Fibroblast of peridontal ligament (primary cell): ENCODE measurements around the gene LMO1.

Experiments used
- DNase-seq: peaks from one replicate; pipeline ENCODE4 v3.0.0-alpha.2; 2010; ENCODE audit errors: extremely low read depth

LMO1 gene

GRCh38 chr11:8263769-8264410 is at the start of gene LMO1:
Gene LMO1, minus strand, starts transcription at chr11:8263878. Its CDS starts 516 bp downstream, at chr11:8263362.
- DNase-seq: peak; percentile 60

DNA sequence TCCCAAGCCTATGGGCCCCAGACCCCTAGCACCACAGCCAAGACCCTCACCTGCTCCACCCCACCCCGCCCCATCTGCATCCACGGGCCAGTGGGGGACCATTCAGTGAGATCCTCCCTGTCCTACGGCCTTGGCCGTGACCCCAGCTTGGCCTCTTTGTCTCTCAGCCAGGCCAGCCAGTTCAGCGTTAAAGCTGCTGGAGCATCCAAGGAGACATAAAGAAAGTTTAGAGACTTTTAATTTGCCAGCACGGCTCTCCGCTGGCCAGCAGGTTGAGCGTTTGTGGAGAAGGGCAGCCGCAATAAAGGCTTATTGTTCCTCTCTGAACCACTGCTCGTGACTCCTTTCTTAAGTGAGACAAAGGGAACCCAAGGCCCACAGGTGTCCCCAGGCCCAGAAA is 49.3 kb upstream of the LMO1 start:
- no peak for DNase-seq

GRCh38 chr11:8311366-8311765 is 47.7 kb upstream of the LMO1 start:
- DNase-seq: no peak

DNA sequence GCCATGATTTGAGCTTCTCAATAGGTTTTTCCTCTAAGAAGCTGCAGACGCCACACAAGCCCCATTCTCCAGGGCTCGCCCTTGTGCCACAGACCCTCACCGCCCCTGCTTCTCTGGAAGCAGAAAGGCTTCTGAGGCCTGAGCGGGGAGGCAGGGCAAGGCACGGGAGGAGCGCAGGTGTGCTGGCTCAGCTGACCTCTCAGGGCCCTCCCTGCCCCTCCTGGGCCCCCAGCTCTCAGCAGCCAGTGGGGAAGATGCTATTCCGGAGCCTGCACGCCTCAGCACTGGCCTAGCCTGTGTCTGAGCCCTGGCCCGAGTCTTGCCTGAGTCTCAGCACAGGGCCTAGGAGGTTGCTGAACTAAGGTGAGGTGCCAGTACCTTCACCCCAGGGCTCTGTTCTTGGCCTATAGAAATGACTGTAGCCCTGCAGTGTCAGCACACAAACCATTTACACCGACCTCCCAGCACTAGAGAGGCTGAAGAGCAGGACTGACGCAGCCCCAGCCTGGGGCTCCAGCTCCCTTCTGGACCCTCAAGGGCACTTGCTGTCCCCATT is 47.1 kb upstream of the LMO1 start:
- DNase-seq: no peak

GRCh38 chr11:8309862-8310261 is 46.2 kb upstream of the LMO1 start:
- no peak for DNase-seq

DNA sequence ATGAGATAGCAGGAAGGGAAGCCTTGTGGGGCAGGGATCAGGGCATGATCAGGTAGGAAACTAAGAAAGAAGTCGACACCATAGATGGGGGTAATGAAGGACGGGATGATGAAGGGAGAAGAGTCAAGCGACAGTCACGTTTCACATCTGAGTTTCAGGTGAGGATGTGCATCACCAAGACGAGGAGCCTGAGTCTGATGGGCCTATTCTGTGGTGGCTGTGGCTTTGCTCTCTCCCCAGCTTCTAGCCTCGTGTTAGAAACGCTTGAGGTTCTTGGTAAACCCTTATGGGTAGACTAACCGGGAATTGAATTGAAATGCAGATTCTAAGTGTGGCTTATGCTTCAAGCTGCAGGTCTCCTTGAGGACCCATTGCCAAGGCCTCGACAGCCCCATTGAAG is 45.6 kb upstream of the LMO1 start:
- no peak for DNase-seq

DNA sequence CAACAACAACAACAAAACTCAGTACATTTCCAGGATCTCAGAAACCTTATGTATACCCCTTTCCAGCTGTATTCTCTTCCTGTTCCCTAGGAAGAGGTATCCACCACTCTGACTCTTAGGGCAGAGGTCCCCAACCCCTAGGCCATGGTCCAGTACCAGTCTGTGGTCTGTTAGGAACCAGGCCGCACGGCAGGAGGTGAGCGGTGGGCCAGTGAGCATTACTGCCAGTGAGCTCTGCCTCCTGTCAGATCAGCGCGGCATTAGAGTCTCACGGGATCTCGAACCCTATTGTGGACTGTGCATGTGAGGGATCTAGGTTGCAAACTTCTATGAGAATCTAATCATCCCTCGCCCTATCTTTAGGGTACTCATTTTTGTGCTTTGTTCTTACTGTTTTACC is 43.9 kb upstream of the LMO1 start:
- DNase-seq: no peak

GRCh38 chr11:8301622-8302021 is 37.9 kb upstream of the LMO1 start:
- no peak for DNase-seq

GRCh38 chr11:8298801-8299786 is 35.4 kb upstream of the LMO1 start:
- DNase-seq: no peak

GRCh38 chr11:8297781-8298440 is 34.2 kb upstream of the LMO1 start:
- no peak for DNase-seq

- no peak for DNase-seq
Observed at GRCh38 chr11:8296872-8297271, 33.2 kb upstream of the LMO1 start.

DNA sequence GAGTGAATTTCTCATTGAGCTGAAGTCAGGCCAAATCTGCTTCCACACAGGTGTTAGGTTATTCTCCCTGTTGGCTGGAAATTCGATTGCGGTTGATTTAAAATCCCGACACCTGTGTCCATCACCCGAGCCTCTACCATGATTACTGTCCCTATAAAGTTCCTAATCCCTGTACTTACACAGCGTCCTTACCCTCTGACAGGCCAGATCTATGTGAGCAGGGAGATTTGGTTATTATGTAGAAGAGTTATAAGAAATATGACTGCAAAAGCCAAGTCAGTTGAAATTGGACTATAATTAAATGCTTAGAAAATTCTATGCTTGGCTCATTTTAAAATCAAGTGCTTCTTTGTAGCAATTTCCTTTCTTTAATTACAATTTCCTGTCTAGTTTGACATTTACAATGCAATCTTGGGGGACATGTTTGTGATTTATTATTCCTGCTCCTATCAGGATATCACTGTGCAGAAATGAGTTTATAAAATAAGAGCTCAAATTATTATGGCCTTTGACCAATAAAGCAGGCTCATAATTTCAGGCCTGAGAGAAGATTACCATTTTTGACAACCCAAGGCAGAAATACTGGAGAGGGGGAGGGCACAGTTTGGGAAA is 32.5 kb upstream of the LMO1 start:
- no peak for DNase-seq

DNA sequence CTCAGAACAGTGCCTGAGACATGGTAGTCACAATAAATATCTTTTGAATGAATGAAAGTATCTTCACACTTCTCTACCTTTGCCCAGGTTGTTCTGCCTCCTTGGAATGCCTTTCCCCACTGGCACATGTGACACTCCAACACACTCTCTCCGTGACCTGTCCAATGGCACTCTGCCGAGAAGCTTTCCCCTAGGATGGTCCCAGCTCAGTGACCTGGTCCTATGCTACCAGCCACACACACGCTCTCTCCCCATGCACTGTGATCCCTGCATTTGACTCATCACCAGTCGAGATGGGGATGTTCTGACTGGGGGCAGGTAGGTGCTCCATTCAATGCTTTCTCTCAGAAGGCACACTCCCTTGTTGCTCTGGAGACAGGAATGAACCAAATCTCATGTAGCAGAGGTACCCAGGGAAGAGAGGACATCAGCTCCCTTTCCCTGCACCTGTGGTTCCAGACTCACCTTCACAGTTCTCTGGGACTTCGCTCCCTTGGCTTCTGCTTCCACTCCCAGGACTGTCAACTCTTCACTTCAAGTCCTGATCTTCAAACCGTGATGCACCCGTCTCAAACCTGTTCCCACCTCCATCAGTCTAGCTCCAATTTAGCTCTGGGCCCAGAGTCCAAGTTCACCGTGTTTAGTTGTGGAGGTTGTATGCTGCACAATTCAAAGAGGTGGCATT is 30.7 kb upstream of the LMO1 start:
- no peak for DNase-seq

GRCh38 chr11:8293171-8293570 is 29.5 kb upstream of the LMO1 start:
- DNase-seq: no peak

GRCh38 chr11:8292351-8292750 is 28.7 kb upstream of the LMO1 start:
- DNase-seq: no peak

DNA sequence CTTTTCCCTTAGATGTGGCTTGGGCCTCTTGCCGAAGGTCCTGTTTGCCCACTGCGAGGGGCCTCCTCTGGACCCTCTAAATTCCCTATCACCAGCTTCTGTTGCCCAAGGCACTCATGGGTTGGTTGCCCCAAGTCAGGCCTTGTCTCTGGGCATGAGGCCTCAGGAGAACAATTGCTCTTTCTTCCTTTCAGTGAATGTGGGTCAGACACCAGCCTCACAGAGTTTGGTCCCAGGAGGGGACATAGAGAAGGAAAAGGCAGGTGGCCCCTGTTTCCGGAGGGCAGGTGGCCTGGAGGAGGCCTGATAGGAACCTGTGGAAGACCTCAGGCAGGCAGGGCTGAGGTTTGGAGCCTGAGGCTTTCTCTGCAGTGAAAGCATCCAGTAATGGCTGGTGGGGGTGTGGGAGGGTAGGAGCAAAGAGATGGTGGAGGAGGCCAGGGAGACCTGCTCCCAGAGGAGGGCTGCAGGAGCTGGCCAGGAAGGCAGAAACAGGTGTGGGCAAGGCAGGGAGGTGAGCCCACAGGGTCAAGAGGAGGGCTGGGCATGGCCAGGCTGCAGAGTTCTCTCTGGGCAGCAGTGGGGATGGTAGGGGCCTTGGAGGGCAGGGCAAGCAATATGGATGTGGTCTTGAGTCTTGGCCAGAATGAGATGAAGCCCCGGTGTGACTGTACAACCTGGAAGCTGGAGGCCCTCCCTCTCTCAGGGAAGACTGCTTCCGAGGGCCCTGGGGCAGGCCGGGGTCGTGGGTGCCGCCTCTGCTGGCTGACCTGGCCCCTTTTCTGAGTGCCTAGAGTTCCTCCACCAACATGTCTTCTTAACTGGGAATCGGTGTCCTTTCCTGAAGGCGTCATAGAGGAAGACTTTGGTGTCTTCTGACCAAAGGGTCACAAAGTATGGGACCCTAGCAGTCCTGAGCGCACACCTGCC is 28.0 kb upstream of the LMO1 start:
- DNase-seq: no peak

DNA sequence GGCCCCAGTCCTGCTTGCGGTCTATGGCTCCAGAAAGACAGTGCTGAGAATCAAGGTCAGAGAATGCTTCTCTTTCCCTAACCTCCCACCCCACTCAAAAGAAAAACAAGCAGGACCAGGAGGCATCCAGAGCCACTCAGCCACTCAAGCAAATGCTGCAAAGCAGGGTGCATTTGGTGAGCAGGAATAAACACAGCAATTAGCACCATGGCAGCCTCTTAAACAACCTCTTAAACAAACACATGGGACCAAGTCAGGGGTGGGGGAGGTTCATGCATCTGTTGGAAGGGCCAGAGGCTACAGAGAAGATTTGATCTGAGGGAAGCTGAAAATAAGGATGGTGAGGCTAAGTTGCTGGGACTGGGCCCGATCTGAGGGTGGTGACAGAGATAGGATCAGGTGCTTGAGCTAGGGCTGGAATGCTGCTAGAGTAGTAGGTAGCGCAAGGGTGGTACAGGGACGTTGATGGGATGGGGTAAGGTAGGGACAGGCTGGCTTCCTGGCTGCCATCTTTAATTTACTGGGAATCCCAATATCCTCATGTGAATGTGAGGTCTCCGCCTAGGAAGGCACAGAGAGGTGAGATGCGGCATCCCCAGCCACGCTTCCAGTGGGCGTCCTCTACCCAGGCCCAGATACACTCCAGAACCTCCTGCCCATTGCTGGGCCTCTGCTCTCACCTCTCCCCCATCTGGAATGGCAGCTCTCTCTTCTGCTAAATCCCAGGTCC is 26.6 kb upstream of the LMO1 start:
- DNase-seq: no peak

DNA sequence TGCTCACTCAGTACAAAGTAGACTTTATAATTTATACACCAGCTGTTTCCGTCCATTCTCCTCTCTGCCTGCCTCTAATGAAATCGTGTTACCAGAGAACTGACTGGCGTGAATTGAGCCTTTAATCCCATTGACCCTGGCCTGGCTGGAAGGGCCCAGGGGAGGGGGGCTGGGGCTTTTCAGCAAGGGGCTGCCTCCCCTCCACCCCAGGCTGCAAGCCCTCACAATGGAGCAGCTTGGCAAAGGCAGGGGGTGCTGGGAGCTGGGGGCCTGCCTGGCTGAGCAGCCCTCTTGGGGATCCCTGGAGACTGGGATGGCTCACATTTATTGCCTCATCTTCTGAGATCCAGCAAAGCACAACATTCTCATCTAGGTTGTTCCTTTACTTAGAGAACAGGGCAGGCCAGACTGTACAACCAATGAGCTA is 25.8 kb upstream of the LMO1 start:
- DNase-seq: no peak

GRCh38 chr11:8288824-8289491 is 25.3 kb upstream of the LMO1 start:
- no peak for DNase-seq
